ENCODE results near the gene TMC8. TPM values are rescaled to one million over a fixed set of nuclear protein-coding genes. Genes with fewer than 3 reads are reported as not detected.

Gene TMC8
- polyA plus RNA-seq, 1 of the 3 experiments (the other 2 are of a cell fraction): 0.18 TPM

GRCh38 chr17:78186692-78187595 lies 56.4 kb downstream of the TMC8 start, which contains the start of the genes AFMID and TK1 (continued):
- TF ChIP-seq, protein P1, sequence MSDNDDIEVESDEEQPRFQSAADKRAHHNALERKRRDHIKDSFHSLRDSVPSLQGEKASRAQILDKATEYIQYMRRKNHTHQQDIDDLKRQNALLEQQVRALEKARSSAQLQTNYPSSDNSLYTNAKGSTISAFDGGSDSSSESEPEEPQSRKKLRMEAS (IDR thresholded peaks at IDR 0.05; ENCODE audit: low read depth): peak; percentile 67; the same call in 1 of the 2 replicates
- TF ChIP-seq NFIC (IDR thresholded peaks at IDR 0.05; ENCODE audit: borderline replicate concordance) (no peak; the same call in 1 of the 2 replicates), GATA2 (CRISPR knock-in tag; IDR thresholded peaks at IDR 0.05) (no peak), FOSL2 (IDR thresholded peaks at IDR 0.05; ENCODE audit: borderline replicate concordance, low read depth) (no peak), EP300 (IDR thresholded peaks at IDR 0.05; ENCODE audit: borderline replicate concordance in 1 of 2, low read depth in 1 of 2, low read length in 1 of 2) (no peak), RFX5 (IDR thresholded peaks at IDR 0.05; ENCODE audit: low read length) (peak; percentile 57; the same call in 1 of the 2 replicates), YY1 (IDR thresholded peaks at IDR 0.05; ENCODE audit: low read depth) (peak; percentile 88), RAD21 (IDR thresholded peaks at IDR 0.05; ENCODE audit: low read length) (peak; percentile 35)
- TF ChIP-seq, protein P2, sequence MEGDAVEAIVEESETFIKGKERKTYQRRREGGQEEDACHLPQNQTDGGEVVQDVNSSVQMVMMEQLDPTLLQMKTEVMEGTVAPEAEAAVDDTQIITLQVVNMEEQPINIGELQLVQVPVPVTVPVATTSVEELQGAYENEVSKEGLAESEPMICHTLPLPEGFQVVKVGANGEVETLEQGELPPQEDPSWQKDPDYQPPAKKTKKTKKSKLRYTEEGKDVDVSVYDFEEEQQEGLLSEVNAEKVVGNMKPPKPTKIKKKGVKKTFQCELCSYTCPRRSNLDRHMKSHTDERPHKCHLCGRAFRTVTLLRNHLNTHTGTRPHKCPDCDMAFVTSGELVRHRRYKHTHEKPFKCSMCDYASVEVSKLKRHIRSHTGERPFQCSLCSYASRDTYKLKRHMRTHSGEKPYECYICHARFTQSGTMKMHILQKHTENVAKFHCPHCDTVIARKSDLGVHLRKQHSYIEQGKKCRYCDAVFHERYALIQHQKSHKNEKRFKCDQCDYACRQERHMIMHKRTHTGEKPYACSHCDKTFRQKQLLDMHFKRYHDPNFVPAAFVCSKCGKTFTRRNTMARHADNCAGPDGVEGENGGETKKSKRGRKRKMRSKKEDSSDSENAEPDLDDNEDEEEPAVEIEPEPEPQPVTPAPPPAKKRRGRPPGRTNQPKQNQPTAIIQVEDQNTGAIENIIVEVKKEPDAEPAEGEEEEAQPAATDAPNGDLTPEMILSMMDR (IDR thresholded peaks at IDR 0.05): peak; percentile 85
- TF ChIP-seq, protein P3, sequence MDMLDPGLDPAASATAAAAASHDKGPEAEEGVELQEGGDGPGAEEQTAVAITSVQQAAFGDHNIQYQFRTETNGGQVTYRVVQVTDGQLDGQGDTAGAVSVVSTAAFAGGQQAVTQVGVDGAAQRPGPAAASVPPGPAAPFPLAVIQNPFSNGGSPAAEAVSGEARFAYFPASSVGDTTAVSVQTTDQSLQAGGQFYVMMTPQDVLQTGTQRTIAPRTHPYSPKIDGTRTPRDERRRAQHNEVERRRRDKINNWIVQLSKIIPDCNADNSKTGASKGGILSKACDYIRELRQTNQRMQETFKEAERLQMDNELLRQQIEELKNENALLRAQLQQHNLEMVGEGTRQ (IDR thresholded peaks at IDR 0.05; ENCODE audit: borderline replicate concordance, low read depth, low read length): no peak

Other genes starting within 250 kb of the TMC8 start
- gene TNRC6C, start 172.1 kb upstream of the TMC8 start, polyA plus RNA-seq (2012; rRNA removed): 1.6 and 2.2 TPM in 2 replicates
- 3.8 and 5.5 TPM in 2 replicates for gene TMC6, start 2.0 kb upstream of the TMC8 start, polyA plus RNA-seq (2012; rRNA removed)
- not detected in 2 replicates for gene C17orf99, start 15.6 kb downstream of the TMC8 start, polyA plus RNA-seq (2012; rRNA removed)
- gene SYNGR2, start 37.8 kb downstream of the TMC8 start, polyA plus RNA-seq (2012; rRNA removed): 160 and 181 TPM in 2 replicates
- gene TK1, start 56.3 kb downstream of the TMC8 start, polyA plus RNA-seq (2012; rRNA removed): 70.7 and 112 TPM in 2 replicates
- 44.4 and 59.0 TPM in 2 replicates for gene AFMID, start 56.6 kb downstream of the TMC8 start, polyA plus RNA-seq (2012; rRNA removed)
- 23.5 and 31.4 TPM in 2 replicates for gene BIRC5, start 83.5 kb downstream of the TMC8 start, polyA plus RNA-seq (2012; rRNA removed)
- gene TMEM235, start 100.9 kb downstream of the TMC8 start, polyA plus RNA-seq (2012; rRNA removed): not detected in 2 replicates
- gene SOCS3, start 229.3 kb downstream of the TMC8 start, polyA plus RNA-seq (2012; rRNA removed): 24.9 and 26.1 TPM in 2 replicates
- gene PGS1, start 247.9 kb downstream of the TMC8 start, polyA plus RNA-seq (2012; rRNA removed): 88.4 and 106 TPM in 2 replicates

All from SK-N-SH (cell line).